ENCODE data around the gene KCNK3.

DNA sequence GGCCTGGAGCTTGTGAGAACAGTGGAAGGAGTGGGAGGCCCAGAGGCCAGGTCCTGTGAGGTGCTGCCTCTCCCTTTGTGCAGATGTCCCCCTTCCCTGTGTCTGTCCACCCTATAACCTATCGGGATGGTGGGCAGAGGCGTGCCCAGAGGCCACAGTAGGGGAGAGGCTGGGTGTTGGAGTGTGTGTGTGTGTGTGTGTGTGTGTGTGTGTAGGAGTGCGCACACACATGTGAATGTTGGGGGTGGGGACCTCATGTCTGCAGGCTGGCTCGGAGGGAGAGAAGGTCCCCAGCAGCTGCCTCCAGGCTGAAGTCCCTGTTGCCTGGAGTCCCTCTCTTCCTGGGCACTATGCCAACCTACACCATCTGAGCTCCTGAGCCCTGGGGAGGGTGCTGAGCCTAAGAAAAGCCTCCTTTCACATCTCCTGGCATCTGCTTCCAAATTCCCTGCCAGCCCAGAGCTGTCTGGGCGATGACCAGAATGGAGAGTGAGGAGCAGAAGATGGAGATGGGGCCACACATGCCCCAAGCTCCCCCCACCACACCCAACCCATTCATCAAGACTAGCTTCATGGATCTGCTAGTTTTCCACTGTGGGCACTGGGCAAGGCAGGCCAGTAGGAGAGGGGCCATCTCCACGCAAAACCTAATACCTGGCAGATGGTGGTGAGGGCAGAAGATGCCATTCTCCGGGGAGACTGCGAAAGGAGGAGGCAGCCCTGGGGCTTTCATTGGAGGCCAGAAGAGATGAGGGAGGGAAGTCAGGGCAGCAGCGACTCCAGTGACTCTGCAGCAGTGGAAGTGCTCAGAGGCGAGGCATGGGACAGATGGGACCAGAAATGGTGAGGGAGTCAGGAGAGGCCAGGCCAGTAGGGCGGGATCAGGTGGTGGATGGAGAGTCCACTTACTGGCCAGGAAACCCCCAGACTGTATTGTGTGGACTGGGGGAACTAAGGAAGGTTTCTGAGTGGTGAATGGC, 20.3 kb downstream of the KCNK3 start:
- TF ChIP-seq POLR2AphosphoS5 (IDR thresholded peaks at IDR 0.05): no peak
- no peak for TF ChIP-seq EP300 (conservative IDR thresholded peaks at IDR 0.05; ENCODE audit: poor library complexity, severe bottlenecking)
- no peak for TF ChIP-seq EZH2 (IDR thresholded peaks at IDR 0.05; ENCODE audit: borderline replicate concordance, insufficient read depth, low read length, poor library complexity, severe bottlenecking)
- TF ChIP-seq, protein P1, sequence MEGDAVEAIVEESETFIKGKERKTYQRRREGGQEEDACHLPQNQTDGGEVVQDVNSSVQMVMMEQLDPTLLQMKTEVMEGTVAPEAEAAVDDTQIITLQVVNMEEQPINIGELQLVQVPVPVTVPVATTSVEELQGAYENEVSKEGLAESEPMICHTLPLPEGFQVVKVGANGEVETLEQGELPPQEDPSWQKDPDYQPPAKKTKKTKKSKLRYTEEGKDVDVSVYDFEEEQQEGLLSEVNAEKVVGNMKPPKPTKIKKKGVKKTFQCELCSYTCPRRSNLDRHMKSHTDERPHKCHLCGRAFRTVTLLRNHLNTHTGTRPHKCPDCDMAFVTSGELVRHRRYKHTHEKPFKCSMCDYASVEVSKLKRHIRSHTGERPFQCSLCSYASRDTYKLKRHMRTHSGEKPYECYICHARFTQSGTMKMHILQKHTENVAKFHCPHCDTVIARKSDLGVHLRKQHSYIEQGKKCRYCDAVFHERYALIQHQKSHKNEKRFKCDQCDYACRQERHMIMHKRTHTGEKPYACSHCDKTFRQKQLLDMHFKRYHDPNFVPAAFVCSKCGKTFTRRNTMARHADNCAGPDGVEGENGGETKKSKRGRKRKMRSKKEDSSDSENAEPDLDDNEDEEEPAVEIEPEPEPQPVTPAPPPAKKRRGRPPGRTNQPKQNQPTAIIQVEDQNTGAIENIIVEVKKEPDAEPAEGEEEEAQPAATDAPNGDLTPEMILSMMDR (IDR thresholded peaks at IDR 0.05; ENCODE audit: poor library complexity, severe bottlenecking): no peak
- no peak for TF ChIP-seq SMC3 (conservative IDR thresholded peaks at IDR 0.05; ENCODE audit: poor library complexity)
